HepG2 (cell line): ENCODE measurements around the gene CCDC88B. TPM values are rescaled to one million over a fixed set of nuclear protein-coding genes. Genes with fewer than 3 reads are reported as not detected.
A peak's percentile ranks its signal among the peaks of the same experiment; 100 is the strongest.

Experiments used
- ATAC-seq: fragments of 200-7000 bp; cut with Tn5 transposase; 3 replicates; pipeline ENCODE4 v1.9.1; 2020; ENCODE audit warnings: mild to moderate bottlenecking, moderate library complexity
- BruUV-seq: library from RNA; stranded (reverse); fragments of 400-500 nt; replicated peaks from 2 replicates; lab custom pipeline; 2021; lab: Mats Ljungman, UMichigan
- CTCF ChIA-PET: fragments of 300-600 bp; formaldehyde crosslinking; extraction: SDS; loops from one replicate; lab custom pipeline; 2021; ENCODE audit warnings: low total read pairs, inconsistent platforms, low intra/inter-chr PET ratio; lab: Yijun Ruan, JAX
- POLR2A ChIA-PET: fragments of 350-600 bp; sonication (Branson Sonifier 250); formaldehyde crosslinking; loops from one replicate; lab custom pipeline; 2020; ENCODE audit warnings: antibody characterized with exemption, inconsistent platforms; lab: Yijun Ruan, JAX
- DNase-seq: peaks from one replicate; pipeline ENCODE4 v3.0.0-alpha.2; 2015; ENCODE audit warnings: low spot score
- FAIRE-seq: peaks from 3 replicates; lab custom pipeline; 2011; peaks lifted over from hg19 to GRCh38; lab: Jason Lieb, UNC
- H2AFZ ChIP-seq: one replicate; pipeline ENCODE4 v1.6.1; 2011; ENCODE audit warnings: low read length, inconsistent platforms
- H3K27ac ChIP-seq: fragments of 300-600 bp; 3 replicates; pipeline ENCODE4 v1.8.0; 2011; ENCODE audit warnings: mixed run types, mild to moderate bottlenecking, mixed read lengths, low read length, inconsistent platforms; ENCODE audit not compliant: insufficient read depth; ENCODE audit errors: extremely low read length
- H3K27me3 ChIP-seq, 2 experiments: fragments of 200-600 bp in 1 of 2; 2 replicates in 1 of 2; 3 replicates in 1 of 2; pipeline versions ENCODE4 v1.6.0 to v1.8.0; 2011; ENCODE audit warnings: low read length in 2 of 2, mild to moderate bottlenecking in 2 of 2, moderate library complexity in 2 of 2, inconsistent platforms in 1 of 2; ENCODE audit not compliant: insufficient read depth in 2 of 2, control insufficient read depth in 1 of 2
- H3K36me3 ChIP-seq, 2 experiments: fragments of 200-600 bp in 1 of 2; replicated peaks in 1 of 2; 2 replicates in 1 of 2; 3 replicates in 1 of 2; pipeline versions ENCODE4 v1.5.1 to v1.8.0; 2011; ENCODE audit warnings: low read length in 2 of 2, inconsistent platforms in 1 of 2; ENCODE audit not compliant: insufficient read depth in 2 of 2, control insufficient read depth in 1 of 2
- H3K4me1 ChIP-seq: 2 replicates; pipeline ENCODE4 v1.5.1; 2012; ENCODE audit warnings: low read length, inconsistent platforms; ENCODE audit not compliant: insufficient read depth
- H3K4me2 ChIP-seq: 2 replicates; pipeline ENCODE4 v1.6.0; 2011; ENCODE audit warnings: low read depth, low read length, inconsistent platforms
- H3K4me3 ChIP-seq, 3 experiments: fragments of 200-600 bp in 1 of 3; sonication (generic), shearing (Covaris generic) in 1 of 3; replicated peaks in 1 of 3; 2 replicates each; pipeline ENCODE4 v1.5.1; 2011 to 2016; ENCODE audit warnings: low read length in 3 of 3, inconsistent platforms in 2 of 3, low read depth in 2 of 3, mild to moderate bottlenecking in 2 of 3, control low read depth in 1 of 3, mixed read lengths in 1 of 3; ENCODE audit not compliant: insufficient read depth in 1 of 3
- H3K79me2 ChIP-seq: one replicate; pipeline ENCODE4 v1.6.1; 2011; ENCODE audit warnings: low read length, inconsistent platforms; ENCODE audit not compliant: insufficient read depth
- H3K9ac ChIP-seq: 2 replicates; pipeline ENCODE4 v1.6.0; 2011; ENCODE audit warnings: mild to moderate bottlenecking, low read depth, low read length, inconsistent platforms; ENCODE audit not compliant: insufficient read depth
- H3K9me3 ChIP-seq: 2 replicates; pipeline ENCODE4 v1.5.1; 2012; ENCODE audit warnings: mild to moderate bottlenecking, low read length
- H4K20me1 ChIP-seq: 2 replicates; pipeline ENCODE4 v1.6.0; 2011; ENCODE audit warnings: inconsistent platforms, mild to moderate bottlenecking, low read length, moderate library complexity; ENCODE audit not compliant: insufficient read depth
- BRCA1 ChIP-seq: sonication (generic); formaldehyde crosslinking; IDR thresholded peaks from 2 replicates; pipeline ENCODE4 v1.4.0; 2020; ENCODE audit warnings: missing genetic modification reagents
- CAMTA2 ChIP-seq: sonication (generic); formaldehyde crosslinking; IDR thresholded peaks from 2 replicates; pipeline ENCODE4 v1.4.0; 2020; ENCODE audit warnings: mild to moderate bottlenecking, missing genetic modification reagents, borderline replicate concordance
- ELF1 ChIP-seq: sonication (generic); formaldehyde crosslinking; IDR thresholded peaks from 2 replicates; pipeline ENCODE4 v1.4.0; 2020; ENCODE audit warnings: missing genetic modification reagents
- FOXA1 ChIP-seq, 2 experiments: fragments of 450-650 bp in 1 of 2; sonication (generic) in 1 of 2; formaldehyde crosslinking in 1 of 2; IDR thresholded peaks; 2 replicates each; pipeline versions ENCODE4 v1.4.0 to v1.6.1; 2016 to 2020; ENCODE audit warnings: missing genetic modification reagents in 1 of 2
- GATA4 ChIP-seq: sonication (generic); IDR thresholded peaks from 2 replicates; pipeline ENCODE4 v1.6.1; 2016; ENCODE audit warnings: antibody characterized with exemption, low read depth, borderline replicate concordance
- HOXA5 ChIP-seq: sonication (generic); formaldehyde crosslinking; IDR thresholded peaks from 2 replicates; pipeline ENCODE4 v1.4.0; 2020; ENCODE audit warnings: missing genetic modification reagents
- HOXA7 ChIP-seq: sonication (generic); formaldehyde crosslinking; IDR thresholded peaks from 2 replicates; pipeline ENCODE4 v1.8.1; 2022; ENCODE audit warnings: mild to moderate bottlenecking, missing genetic modification reagents, moderate library complexity
- HOXA9 ChIP-seq: sonication (generic); formaldehyde crosslinking; IDR thresholded peaks from 2 replicates; pipeline ENCODE4 v1.8.1; 2022; ENCODE audit warnings: missing genetic modification reagents, mild to moderate bottlenecking, moderate library complexity, borderline replicate concordance
- NONO ChIP-seq, 2 experiments: fragments of 450-650 bp in 1 of 2; sonication (generic) in 1 of 2; formaldehyde crosslinking in 1 of 2; IDR thresholded peaks in 1 of 2; conservative IDR thresholded peaks in 1 of 2; 2 replicates each; pipeline versions ENCODE4 v1.6.1 to v1.8.0; 2017 to 2022; ENCODE audit warnings: mild to moderate bottlenecking in 1 of 2, missing genetic modification reagents in 1 of 2, moderate library complexity in 1 of 2
- RCOR2 ChIP-seq: IDR thresholded peaks from 2 replicates; pipeline ENCODE4 v1.6.1; 2016; ENCODE audit warnings: missing biosample characterization, missing genetic modification reagents
- SATB2 ChIP-seq: sonication (generic); formaldehyde crosslinking; IDR thresholded peaks from 2 replicates; pipeline ENCODE4 v1.5.0; 2020; ENCODE audit warnings: missing genetic modification reagents
- SIX4 ChIP-seq: sonication (generic); formaldehyde crosslinking; IDR thresholded peaks from 2 replicates; pipeline ENCODE4 v1.4.0; 2020; ENCODE audit warnings: missing genetic modification reagents
- SNAI1 ChIP-seq: sonication (generic); formaldehyde crosslinking; IDR thresholded peaks from 2 replicates; pipeline ENCODE4 v1.5.0; 2020; ENCODE audit warnings: mild to moderate bottlenecking, missing genetic modification reagents, borderline replicate concordance
- THAP11 ChIP-seq: IDR thresholded peaks from 2 replicates; pipeline ENCODE4 v1.6.1; 2016; ENCODE audit warnings: missing biosample characterization, missing genetic modification reagents
- ZBTB8A ChIP-seq: sonication (generic); formaldehyde crosslinking; IDR thresholded peaks from 2 replicates; pipeline ENCODE4 v1.4.0; 2020; ENCODE audit warnings: mild to moderate bottlenecking, low read depth, missing genetic modification reagents, borderline replicate concordance
- ZC3H4 ChIP-seq: sonication (generic); formaldehyde crosslinking; IDR thresholded peaks from 2 replicates; pipeline ENCODE4 v1.4.0; 2020; ENCODE audit warnings: missing genetic modification reagents, borderline replicate concordance
- ZNF124 ChIP-seq: sonication (generic); formaldehyde crosslinking; IDR thresholded peaks from 2 replicates; pipeline ENCODE4 v1.4.0; 2020; ENCODE audit warnings: missing genetic modification reagents
- ZNF546 ChIP-seq: sonication (generic); formaldehyde crosslinking; conservative IDR thresholded peaks from 2 replicates; pipeline ENCODE4 v1.8.1; 2023; ENCODE audit warnings: mild to moderate bottlenecking, missing genetic modification reagents
- ZNF563 ChIP-seq: sonication (generic); formaldehyde crosslinking; IDR thresholded peaks from 2 replicates; pipeline ENCODE4 v1.8.0; 2022; ENCODE audit warnings: mild to moderate bottlenecking, moderate library complexity, missing genetic modification reagents
- ZNF709 ChIP-seq: sonication (generic); formaldehyde crosslinking; IDR thresholded peaks from 2 replicates; pipeline ENCODE4 v1.5.0; 2020; ENCODE audit warnings: mild to moderate bottlenecking, missing genetic modification reagents
- ZNF75D ChIP-seq: sonication (generic); formaldehyde crosslinking; IDR thresholded peaks from 2 replicates; pipeline ENCODE4 v1.8.1; 2023; ENCODE audit warnings: missing genetic modification reagents, mild to moderate bottlenecking, borderline replicate concordance
- ZNF761 ChIP-seq: sonication (generic); formaldehyde crosslinking; conservative IDR thresholded peaks from 2 replicates; pipeline ENCODE4 v1.4.0; 2020; ENCODE audit warnings: mild to moderate bottlenecking, missing genetic modification reagents
- WGBS: methylation state at CpG from one replicate; pipeline ENCODE4 v1.1.6; 2017; ENCODE audit warnings: low lambda C conversion rate; 5-methylcytosine and 5-hydroxymethylcytosine counted together
- in situ Hi-C: cut with HindIII; loops from 2 replicates; pipeline ENCODE4 v1.10.0; 2017; ENCODE audit warnings: low pct_unique_long_range_greater_than_20kb; ENCODE audit not compliant: extremely low pct_ligation_motif_present
- intact Hi-C: fragments of 100-400 bp; cut with micrococcal nuclease; formaldehyde crosslinking; loops from one replicate; pipeline ENCODE4 v1.10.0; 2022; ENCODE audit not compliant: unreplicated experiment
- polyA plus RNA-seq, 8 experiments: library from polyadenylated mRNA; depleted of rRNA in 3 of 8; stranded (reverse) in 7 of 8; unstranded in 1 of 8; fragments of >200 nt; fragmentation: Illumina TruSeq in 4 of 8; extraction: Trizol in 4 of 8; gene quantifications; 2 replicates each; pipeline versions ENCODE4 v1.2.1 to v1.2.3, GENCODE V29; 2011 to 2016; ENCODE audit warnings: low read depth in 4 of 8, missing spikeins in 1 of 8, mixed read lengths in 1 of 8; ENCODE audit not compliant: insufficient read depth in 1 of 8
- total RNA-seq, 5 experiments: library from RNA; depleted of rRNA; stranded (reverse); fragments of >200 nt; fragmentation: Illumina TruSeq; extraction: Trizol; gene quantifications; 2 replicates each; pipeline ENCODE4 v1.2.3, GENCODE V29; 2016; ENCODE audit warnings: low read depth in 1 of 5
- TF ChIP-seq, protein P1 (sequence below): IDR thresholded peaks from 2 replicates; pipeline ENCODE4 v1.6.1; 2016; ENCODE audit warnings: missing biosample characterization, missing genetic modification reagents, low read depth
- TF ChIP-seq, protein P2 (sequence below): sonication (generic); formaldehyde crosslinking; IDR thresholded peaks from 2 replicates; pipeline ENCODE4 v1.8.0; 2022; ENCODE audit warnings: mild to moderate bottlenecking, missing genetic modification reagents, moderate library complexity

Gene CCDC88B
- total and polyA plus RNA-seq, 2 of the 13 experiments (the other 11 are each of a cell fraction or from before 2014, with no cell fraction given) = 3.6 to 4.8 TPM

DNA sequence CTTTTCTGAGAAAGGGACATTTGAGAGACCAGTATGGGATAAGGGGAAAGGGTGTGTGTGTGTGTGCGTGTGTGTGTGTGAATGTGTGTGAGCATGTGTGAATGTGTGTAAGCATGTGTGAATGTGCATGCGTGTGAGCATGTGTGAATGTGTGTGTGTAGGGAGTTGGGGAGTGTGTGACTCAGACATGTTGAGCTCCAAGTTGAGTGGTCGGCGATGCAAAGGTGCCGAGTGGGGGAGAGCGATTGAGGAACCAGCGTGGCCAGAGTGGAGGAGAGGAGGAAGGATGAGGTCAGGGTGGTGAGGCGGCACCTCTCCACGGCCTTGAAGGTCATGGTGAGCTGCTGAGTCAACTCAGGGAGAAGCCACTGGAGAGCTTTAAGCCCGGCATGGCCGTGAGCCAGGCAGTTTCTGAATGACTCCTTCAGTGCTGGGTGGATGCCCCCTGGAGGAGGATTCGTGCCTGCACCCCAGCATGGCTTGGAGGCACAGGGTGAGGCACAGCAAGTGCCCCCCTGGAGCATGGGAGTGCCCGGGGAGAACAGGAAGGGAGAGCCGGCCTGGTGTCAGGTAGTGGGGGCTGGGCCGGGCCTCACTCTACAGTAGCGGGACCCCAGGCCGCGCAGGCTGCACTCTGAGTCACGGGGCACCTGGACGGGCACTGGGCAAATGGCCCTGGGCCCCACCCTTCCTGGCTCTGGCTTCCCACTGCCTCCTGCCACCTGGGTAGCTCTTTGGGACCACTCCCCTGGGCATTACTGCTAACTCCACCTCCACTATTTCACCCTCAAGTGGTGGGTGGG lies 8.2 kb upstream of the CCDC88B start:
- H3K9ac ChIP-seq = peak overlapping the region; percentile 50
- H2AFZ ChIP-seq = peak overlapping the region; percentile 35
- peaks cover 3 to 7% of the 10 kb centered on the region in 2 experiments; a peak in 3 of 5 replicates for H3K27me3 ChIP-seq
- H3K4me1 ChIP-seq = peaks cover 27% of the 10 kb centered on the region
- H4K20me1 ChIP-seq = no peaks in the 10 kb centered on the region
- in situ Hi-C loops (no loop called here), intact Hi-C loops (no loop called here)
- no peaks in the 10 kb centered on the region for H3K79me2 ChIP-seq
- FAIRE-seq = peak; percentile 71
- ChIA-PET CTCF (interaction anchor here (1.0 kb wide), 1 partner anchor 31 kb away, joined by 5 read pairs; no protein-coding TSS in a partner anchor), POLR2A (interaction anchor here (0.6 to 1.9 kb wide), 12 partner anchors 8 to 127 kb away, joined by 3 to 33 read pairs (median 4); partner anchors contain the start of genes ESRRA, FKBP2, PRDX5 and TRMT112)
- no TSS peak for BruUV-seq
- H3K4me3 ChIP-seq = peak overlapping the region; percentile 1 to 68 (median 5); a peak in 5 of 6 replicates
- H3K27ac ChIP-seq = no peak overlapping the region
- WGBS = 10% methylated on average over 10 of the region's 20 CpGs
- H3K36me3 ChIP-seq = no peaks in the 10 kb centered on the region
- peak; percentile 91 for ATAC-seq
- H3K9me3 ChIP-seq = no peaks in the 10 kb centered on the region
- H3K4me2 ChIP-seq = peak overlapping the region; percentile 85
- peak; percentile 69 for DNase-seq
- no peak for TF ChIP-seq SATB2 (CRISPR knock-in tag)
- no peak for TF ChIP-seq ZNF709 (CRISPR knock-in tag)
- no peak for TF ChIP-seq SNAI1 (CRISPR knock-in tag)
- TF ChIP-seq FOXA1 (IDR thresholded peaks at IDR 0.05) = no peak
- no peak for TF ChIP-seq FOXA1 (CRISPR knock-in tag; IDR thresholded peaks at IDR 0.05)
- TF ChIP-seq, protein P1, sequence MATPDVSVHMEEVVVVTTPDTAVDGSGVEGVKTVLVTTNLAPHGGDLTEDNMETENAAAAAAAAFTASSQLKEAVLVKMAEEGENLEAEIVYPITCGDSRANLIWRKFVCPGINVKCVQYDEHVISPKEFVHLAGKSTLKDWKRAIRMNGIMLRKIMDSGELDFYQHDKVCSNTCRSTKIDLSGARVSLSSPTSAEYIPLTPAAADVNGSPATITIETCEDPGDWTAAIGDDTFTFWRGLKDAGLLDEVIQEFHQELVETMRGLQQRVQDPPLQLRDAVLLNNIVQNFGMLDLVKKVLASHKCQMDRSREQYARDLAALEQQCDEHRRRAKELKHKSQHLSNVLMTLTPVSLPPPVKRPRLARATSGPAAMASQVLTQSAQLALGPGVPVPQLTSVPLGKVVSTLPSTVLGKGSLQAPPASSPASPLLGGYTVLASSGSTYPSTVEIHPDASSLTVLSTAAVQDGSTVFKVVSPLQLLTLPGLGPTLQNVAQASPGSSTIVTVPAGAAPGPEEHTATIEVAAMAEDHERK (CRISPR knock-in tag) = no peak
- no peak for TF ChIP-seq HOXA5 (CRISPR knock-in tag)
- no peak for TF ChIP-seq SIX4 (CRISPR knock-in tag)
- TF ChIP-seq ELF1 = no peak
- no peak for TF ChIP-seq ZNF75D
- no peak for TF ChIP-seq ZNF761 (CRISPR knock-in tag)
- TF ChIP-seq, protein P2, sequence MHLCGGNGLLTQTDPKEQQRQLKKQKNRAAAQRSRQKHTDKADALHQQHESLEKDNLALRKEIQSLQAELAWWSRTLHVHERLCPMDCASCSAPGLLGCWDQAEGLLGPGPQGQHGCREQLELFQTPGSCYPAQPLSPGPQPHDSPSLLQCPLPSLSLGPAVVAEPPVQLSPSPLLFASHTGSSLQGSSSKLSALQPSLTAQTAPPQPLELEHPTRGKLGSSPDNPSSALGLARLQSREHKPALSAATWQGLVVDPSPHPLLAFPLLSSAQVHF (CRISPR knock-in tag) = no peak
- no peak for TF ChIP-seq RCOR2 (CRISPR knock-in tag)
- TF ChIP-seq BRCA1 (CRISPR knock-in tag) = no peak
- no peak for TF ChIP-seq ZBTB8A (CRISPR knock-in tag)
- no peak for TF ChIP-seq HOXA9 (CRISPR knock-in tag)
- no peak for TF ChIP-seq ZNF563 (CRISPR knock-in tag)
- 0 out of 2 replicates have a peak, but pooled peaks have one; percentile 32 for TF ChIP-seq NONO (IDR thresholded peaks at IDR 0.05)
- no peak for TF ChIP-seq NONO (CRISPR knock-in tag; conservative IDR thresholded peaks at IDR 0.05)
- no peak for TF ChIP-seq GATA4
- no peak for TF ChIP-seq CAMTA2 (CRISPR knock-in tag)
- no peak for TF ChIP-seq ZNF546 (CRISPR knock-in tag)
- TF ChIP-seq THAP11 (CRISPR knock-in tag) = peak; percentile 39; the same call in 1 of the 2 replicates
- TF ChIP-seq ZC3H4 (CRISPR knock-in tag) = no peak
- no peak for TF ChIP-seq ZNF124 (CRISPR knock-in tag)
- TF ChIP-seq HOXA7 (CRISPR knock-in tag) = no peak
